T47D (cell line): ENCODE results near the gene NHLRC1.

Experiments
- DNase-seq, 2 experiments: peaks; one replicate each; pipeline versions ENCODE4 v3.0.0 to v3.0.0-alpha.2; 2011 to 2012; ENCODE audit warnings: low read depth in 1 of 2, low spot score in 1 of 2
- JUND ChIP-seq: IDR thresholded peaks from 2 replicates; pipeline ENCODE4 v1.6.1; 2012; ENCODE audit warnings: low read depth
- in situ Hi-C: cut with HindIII; loops from 2 replicates; pipeline ENCODE4 v1.10.0; 2016; ENCODE audit warnings: low sequenced_read_pairs, low pct_unique_long_range_greater_than_20kb

Gene NHLRC1

GRCh38 chr6:18121580-18122127 lies 823 bp downstream of the NHLRC1 start:
- in situ Hi-C loops: no loop called here
- DNase-seq: no peak
- TF ChIP-seq JUND: no peak

DNA sequence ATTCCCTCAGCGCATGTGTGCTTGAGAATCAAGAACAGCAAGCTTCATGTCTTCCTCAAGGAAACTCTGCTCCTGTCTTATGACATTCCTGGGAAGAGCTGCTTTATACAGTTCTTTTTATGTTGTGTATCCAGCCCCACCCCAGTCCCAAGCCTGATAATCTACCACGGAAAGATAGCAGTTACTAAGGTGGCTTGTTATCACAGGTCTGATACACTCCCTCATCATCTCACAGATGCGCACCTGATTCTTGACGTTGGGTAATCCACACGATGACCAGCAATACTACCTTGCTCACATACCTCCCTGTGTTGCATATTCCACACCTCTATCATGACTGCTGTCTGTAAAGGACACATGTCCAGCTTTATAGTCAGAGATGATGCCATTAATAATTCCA lies 3.2 kb downstream of the NHLRC1 start:
- in situ Hi-C loops: no loop called here
- TF ChIP-seq JUND: no peak
- no peak for DNase-seq

GRCh38 chr6:18118330-18118729 lies 4.1 kb downstream of the NHLRC1 start:
- in situ Hi-C loops: no loop called here
- no peak for TF ChIP-seq JUND
- no peak for DNase-seq

DNA sequence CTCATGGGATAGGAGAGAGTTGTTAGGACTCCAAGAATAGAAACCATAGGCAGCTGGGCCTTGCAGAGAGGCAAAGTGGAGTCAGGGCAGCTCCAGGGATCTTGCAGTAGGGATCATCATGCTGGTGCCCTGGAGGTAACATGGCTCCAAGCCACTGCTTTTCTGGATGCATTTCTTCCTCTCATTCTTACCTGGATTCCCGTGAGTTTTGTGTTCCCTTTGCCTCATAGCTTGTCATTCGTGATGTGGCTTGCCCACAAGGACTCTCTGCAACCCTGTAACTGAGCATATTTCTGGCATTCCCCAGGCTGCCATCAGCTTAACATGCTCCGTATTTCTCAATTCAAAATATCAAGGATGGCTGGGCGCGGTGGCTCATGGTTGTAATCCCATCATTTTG lies 5.3 kb downstream of the NHLRC1 start:
- TF ChIP-seq JUND: no peak
- in situ Hi-C loops: no loop called here
- DNase-seq: no peak

DNA sequence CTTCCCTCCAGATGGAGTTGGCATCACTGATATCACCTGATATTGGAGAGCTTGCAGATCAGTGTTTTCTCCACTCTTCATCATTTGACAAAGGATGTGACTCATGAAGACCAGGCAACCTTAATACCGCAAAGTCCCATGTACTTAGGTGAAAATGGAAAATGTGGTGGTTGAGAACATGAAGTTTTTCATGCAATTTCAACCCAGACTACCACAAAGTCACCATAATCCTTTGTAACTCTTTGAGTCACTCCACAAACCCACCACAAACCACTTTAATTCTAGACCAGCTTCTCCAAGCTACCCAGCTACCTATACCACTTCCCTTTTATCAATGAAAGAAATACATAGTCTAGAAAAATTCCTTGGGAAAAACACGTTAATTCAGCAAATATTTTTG lies 7.1 kb downstream of the NHLRC1 start:
- no peak for DNase-seq
- in situ Hi-C loops: no loop called here
- no peak for TF ChIP-seq JUND

DNA sequence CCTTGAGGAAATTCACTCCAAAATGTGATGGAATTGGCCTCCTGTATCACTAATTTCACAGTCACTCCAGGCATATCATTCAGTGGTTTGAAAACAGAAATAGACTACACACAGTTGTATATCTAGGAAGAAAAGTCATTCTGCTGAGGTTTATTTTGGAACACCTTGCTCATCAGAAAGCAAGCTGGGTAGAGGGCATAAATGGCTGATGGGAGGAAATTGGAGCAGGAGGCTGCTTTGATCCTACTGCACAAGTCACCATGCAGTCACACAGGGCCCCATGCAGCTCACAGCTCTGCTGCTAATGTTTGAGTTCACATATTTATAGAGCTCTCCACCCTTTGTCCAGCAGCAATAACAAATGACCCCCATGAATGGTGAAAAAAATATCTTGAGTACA lies 12.3 kb downstream of the NHLRC1 start:
- TF ChIP-seq JUND: no peak
- DNase-seq: no peak
- in situ Hi-C loops: no loop called here

DNA sequence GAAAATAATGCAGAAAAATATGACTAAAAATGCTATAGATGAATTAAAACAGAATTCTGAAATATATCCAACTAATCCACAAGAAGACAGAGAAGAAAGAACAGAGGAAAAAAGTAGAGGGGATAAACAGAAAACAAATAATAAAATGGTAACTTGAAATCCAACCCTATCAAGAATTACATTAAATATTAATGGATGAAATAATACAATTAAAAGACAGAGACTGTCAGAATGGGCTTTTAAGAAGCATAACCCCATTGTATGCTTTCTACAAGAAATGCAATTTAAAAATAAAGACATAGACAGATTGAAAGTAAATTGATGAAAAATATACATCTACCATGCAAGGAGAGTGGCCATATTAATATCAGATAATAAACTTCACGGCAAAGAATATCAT lies 15.4 kb downstream of the NHLRC1 start:
- DNase-seq: no peak
- TF ChIP-seq JUND: no peak
- in situ Hi-C loops: no loop called here

DNA sequence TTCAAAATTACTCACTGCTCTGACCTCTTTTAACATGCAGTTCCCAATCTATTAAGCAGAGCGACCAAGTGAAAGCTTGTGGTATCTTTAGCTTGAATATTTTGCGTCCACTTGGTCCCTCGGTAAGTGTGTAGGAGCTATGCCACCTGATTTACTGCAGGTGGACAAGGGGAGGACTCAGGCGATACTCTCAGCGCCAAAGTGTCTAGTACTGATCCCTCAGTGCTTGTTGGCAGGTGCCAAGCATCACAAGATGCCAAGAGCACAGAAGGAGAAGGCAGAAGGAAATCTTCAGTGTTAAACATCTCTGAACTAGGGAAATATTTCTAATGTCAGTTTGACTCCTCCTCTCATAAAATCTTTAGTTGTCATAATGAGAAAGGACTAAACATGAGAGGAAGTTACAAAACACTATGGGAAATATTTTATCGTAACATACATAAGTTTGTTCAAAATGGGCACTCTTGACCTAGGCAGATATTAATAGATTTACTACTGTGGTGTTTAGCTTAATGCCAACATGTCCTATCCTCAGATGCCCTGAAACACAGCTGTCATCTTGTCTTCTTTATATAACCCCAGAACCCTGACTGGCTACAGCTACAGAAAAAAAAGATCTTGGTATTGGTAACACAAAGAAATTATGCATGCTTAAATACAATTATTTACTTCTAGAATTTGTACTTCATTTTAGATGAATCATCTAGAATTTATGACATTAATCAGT lies 19.5 kb downstream of the NHLRC1 start:
- no peak for TF ChIP-seq JUND
- in situ Hi-C loops: no loop called here
- DNase-seq: no peak

DNA sequence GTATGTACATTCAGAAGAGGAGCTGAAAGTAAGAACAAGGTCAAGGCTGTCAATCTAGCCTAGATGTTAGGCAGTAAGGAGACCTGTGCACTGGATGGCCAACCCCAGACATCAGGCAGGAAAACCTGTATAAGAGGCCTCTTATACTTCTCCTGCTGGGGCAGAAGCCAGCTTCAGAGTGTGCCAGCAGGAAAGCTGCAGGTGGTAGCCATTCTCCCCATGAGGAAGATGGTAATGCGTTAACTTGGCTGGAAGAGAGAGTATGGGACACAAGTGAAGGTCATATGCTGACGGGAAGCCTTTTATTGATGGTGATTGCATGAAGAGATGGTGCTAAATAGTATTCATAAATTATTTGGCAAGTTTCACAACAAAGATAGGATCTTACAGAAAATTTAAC lies 20.6 kb downstream of the NHLRC1 start:
- in situ Hi-C loops: no loop called here
- DNase-seq: no peak
- TF ChIP-seq JUND: no peak

GRCh38 chr6:18101271-18101670 lies 21.2 kb downstream of the NHLRC1 start:
- in situ Hi-C loops: no loop called here
- DNase-seq: no peak
- no peak for TF ChIP-seq JUND

GRCh38 chr6:18100296-18100695 lies 22.2 kb downstream of the NHLRC1 start:
- no peak for TF ChIP-seq JUND
- in situ Hi-C loops: no loop called here
- no peak for DNase-seq

DNA sequence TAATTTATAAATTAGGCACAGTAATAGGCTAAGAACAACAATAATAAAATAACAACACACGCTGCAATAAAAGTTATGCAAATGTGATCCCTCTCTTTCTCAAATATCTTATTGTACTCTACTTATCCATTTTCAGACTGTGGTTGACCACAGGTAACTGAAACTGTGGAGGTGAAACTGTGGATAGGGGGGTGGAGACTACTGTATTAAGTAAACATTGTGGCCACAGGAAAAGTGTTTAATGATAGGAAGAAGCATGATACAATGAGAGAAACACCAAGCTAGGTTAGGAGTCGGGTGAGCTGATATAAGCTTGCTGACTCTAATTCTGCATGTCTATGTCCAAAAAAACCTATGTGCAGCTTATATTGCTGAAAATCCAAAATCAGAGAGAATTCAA lies 23.0 kb downstream of the NHLRC1 start:
- TF ChIP-seq JUND: no peak
- DNase-seq: no peak
- in situ Hi-C loops: no loop called here

- in situ Hi-C loops: no loop called here
- no peak for TF ChIP-seq JUND
- DNase-seq: no peak
Observed at GRCh38 chr6:18096423-18096822, 26.1 kb downstream of the NHLRC1 start.

- no peak for DNase-seq
- in situ Hi-C loops: no loop called here
- no peak for TF ChIP-seq JUND
Observed at GRCh38 chr6:18091382-18091781, 31.1 kb downstream of the NHLRC1 start.
